GM23338 (cell line): Measurements from ENCODE around the gene HIVEP2. TPM values are rescaled to one million over a fixed set of nuclear protein-coding genes. Genes with fewer than 3 reads are reported as not detected.

Experiments
- ATAC-seq: fragments of 200-7000 bp; cut with Tn5 transposase; 3 replicates; pipeline ENCODE4 v1.9.1; 2020
- DNase-seq: peaks from one replicate; pipeline ENCODE4 v3.0.0-alpha.2; 2015; ENCODE audit warnings: low spot score
- H2AFZ ChIP-seq: fragments of 200-600 bp; sonication (generic); 2 replicates; pipeline ENCODE4 v1.8.0; 2016; ENCODE audit warnings: antibody characterized with exemption, mild to moderate bottlenecking, moderate library complexity
- H3F3A ChIP-seq: fragments of 200-600 bp; sonication (generic); replicated peaks from 2 replicates; pipeline ENCODE4 v1.8.0; 2017; ENCODE audit warnings: antibody characterized with exemption, mixed run types, low read depth
- H3K27ac ChIP-seq: fragments of 200-600 bp; sonication (generic); 2 replicates; pipeline ENCODE4 v1.6.1; 2016; ENCODE audit warnings: low read depth
- H3K27me3 ChIP-seq: fragments of 200-600 bp; sonication (generic); 2 replicates; pipeline ENCODE4 v1.8.0; 2016; ENCODE audit warnings: mild to moderate bottlenecking, mixed run types, moderate library complexity; ENCODE audit not compliant: insufficient read depth
- H3K36me3 ChIP-seq: fragments of 200-600 bp; sonication (generic); 2 replicates; pipeline ENCODE4 v1.8.0; 2016; ENCODE audit warnings: mild to moderate bottlenecking; ENCODE audit not compliant: insufficient read depth
- H3K4me1 ChIP-seq: fragments of 200-600 bp; sonication (generic); 2 replicates; pipeline ENCODE4 v1.8.0; 2016; ENCODE audit warnings: mild to moderate bottlenecking, moderate library complexity; ENCODE audit not compliant: insufficient read depth
- H3K4me2 ChIP-seq: fragments of 200-600 bp; sonication (generic); 2 replicates; pipeline ENCODE4 v1.7.1; 2017; ENCODE audit warnings: mixed run types
- H3K4me3 ChIP-seq: fragments of 200-600 bp; sonication (generic); 2 replicates; pipeline ENCODE4 v1.6.1; 2016; ENCODE audit warnings: mixed run types
- H3K79me2 ChIP-seq: fragments of 200-600 bp; sonication (generic); replicated peaks from 2 replicates; pipeline ENCODE4 v1.8.0; 2017; ENCODE audit warnings: mild to moderate bottlenecking; ENCODE audit not compliant: insufficient read depth
- H3K9me2 ChIP-seq: fragments of 200-600 bp; sonication (generic); 2 replicates; pipeline ENCODE4 v1.8.0; 2017; ENCODE audit not compliant: insufficient read depth
- H4K20me1 ChIP-seq: fragments of 200-600 bp; sonication (generic); replicated peaks from 2 replicates; pipeline ENCODE4 v1.8.0; 2017; ENCODE audit warnings: mild to moderate bottlenecking; ENCODE audit not compliant: insufficient read depth
- H3K27ac Mint-ChIP-seq: 2 replicates; pipeline ENCODE4 v1.8.0; 2020; ENCODE audit warnings: inconsistent platforms, mild to moderate bottlenecking, moderate library complexity, mixed read lengths
- H3K27me3 Mint-ChIP-seq: 3 replicates; pipeline ENCODE4 v1.8.0; 2022; ENCODE audit warnings: low read depth, mild to moderate bottlenecking, moderate library complexity, mixed read lengths, inconsistent platforms; ENCODE audit not compliant: insufficient read depth, poor library complexity
- H3K36me3 Mint-ChIP-seq: 3 replicates; pipeline ENCODE4 v1.8.0; 2021; ENCODE audit warnings: low read depth, mild to moderate bottlenecking, inconsistent platforms, moderate library complexity, mixed read lengths
- H3K4me1 Mint-ChIP-seq: 3 replicates; pipeline ENCODE4 v1.8.0; 2020; ENCODE audit warnings: mild to moderate bottlenecking, inconsistent platforms, mixed read lengths
- H3K4me3 Mint-ChIP-seq: 3 replicates; pipeline ENCODE4 v1.8.0; 2021; ENCODE audit warnings: moderate library complexity, mild to moderate bottlenecking, inconsistent platforms, mixed read lengths
- H3K9me3 Mint-ChIP-seq: 3 replicates; pipeline ENCODE4 v1.8.0; 2020; ENCODE audit warnings: moderate library complexity, mild to moderate bottlenecking, inconsistent platforms, mixed read lengths
- CREB1 ChIP-seq: fragments of 250-450 bp; sonication (Bioruptor Pico); IDR thresholded peaks from 2 replicates; pipeline ENCODE4 v1.5.0; 2020; ENCODE audit warnings: low read depth, mild to moderate bottlenecking, moderate library complexity
- CTCF ChIP-seq, 2 experiments: fragments of 200-600 bp in 1 of 2; sonication (generic) in 1 of 2; conservative IDR thresholded peaks; 2 replicates each; pipeline versions ENCODE4 v1.5.1 to v1.6.1; 2016 to 2017; ENCODE audit warnings: antibody characterized with exemption in 2 of 2, low read depth in 2 of 2, mild to moderate bottlenecking in 2 of 2, moderate library complexity in 1 of 2
- ETS1 ChIP-seq: IDR thresholded peaks from 2 replicates; pipeline ENCODE4 v1.6.1; 2016; ENCODE audit warnings: antibody characterized with exemption
- EZH2 ChIP-seq: fragments of 200-600 bp; sonication (generic); IDR thresholded peaks from one replicate; pipeline ENCODE4 v1.8.0; 2017; ENCODE audit warnings: antibody characterized with exemption, mild to moderate bottlenecking, low read depth; ENCODE audit not compliant: unreplicated experiment
- EZH2phosphoT487 ChIP-seq: fragments of 200-600 bp; sonication (generic); IDR thresholded peaks from one replicate; pipeline ENCODE4 v1.8.1; 2018; ENCODE audit warnings: antibody characterized with exemption; ENCODE audit not compliant: unreplicated experiment
- JUNB ChIP-seq: IDR thresholded peaks from one replicate; pipeline ENCODE4 v1.6.1; 2016; ENCODE audit warnings: antibody characterized with exemption; ENCODE audit not compliant: unreplicated experiment
- NANOG ChIP-seq: IDR thresholded peaks from 2 replicates; pipeline ENCODE4 v1.6.1; 2016; ENCODE audit warnings: antibody characterized with exemption, borderline replicate concordance
- POLR2AphosphoS5 ChIP-seq: IDR thresholded peaks from 2 replicates; pipeline ENCODE4 v1.6.1; 2016; ENCODE audit warnings: antibody characterized with exemption, low read depth
- REST ChIP-seq: IDR thresholded peaks from one replicate; pipeline ENCODE4 v1.6.1; 2018; ENCODE audit warnings: antibody characterized with exemption; ENCODE audit not compliant: unreplicated experiment
- STAT1 ChIP-seq: IDR thresholded peaks from one replicate; pipeline ENCODE4 v1.6.1; 2016; ENCODE audit warnings: antibody characterized with exemption; ENCODE audit not compliant: unreplicated experiment
- ZNF114 ChIP-seq: fragments of 250-450 bp; sonication (Bioruptor Pico); IDR thresholded peaks from 2 replicates; pipeline ENCODE4 v1.5.0; 2020; ENCODE audit warnings: mild to moderate bottlenecking, moderate library complexity
- ZNF331 ChIP-seq: fragments of 250-450 bp; sonication (Bioruptor Pico); IDR thresholded peaks from 2 replicates; pipeline ENCODE4 v1.5.0; 2020; ENCODE audit warnings: low read depth, mild to moderate bottlenecking, moderate library complexity
- ZNF462 ChIP-seq: fragments of 250-450 bp; sonication (Bioruptor Pico); IDR thresholded peaks from 2 replicates; pipeline ENCODE4 v1.5.0; 2020; ENCODE audit warnings: mild to moderate bottlenecking, moderate library complexity
- polyA plus RNA-seq: library from polyadenylated mRNA; unstranded; fragments of >200 nt; fragmentation: Nextera tagmentation; extraction: Ambion mirVana; gene quantifications from 2 replicates; pipeline ENCODE4 v1.2.1, GENCODE V29; 2016
- total RNA-seq: library from RNA; depleted of rRNA; stranded (reverse); fragments of >200 nt; shearing (Covaris generic); gene quantifications from 2 replicates; pipeline ENCODE4 v1.2.3, GENCODE V29; 2014

HIVEP2 gene
- total and polyA plus RNA-seq, 2 experiments from 2014 or later, result 1.5 to 7.4 TPM

- H3K4me1 ChIP-seq, result peaks cover 3% of the 10 kb centered on the region; the same call in 1 of the 2 replicates
- no peak overlapping the region for H3K4me3 ChIP-seq
- no peaks in the 10 kb centered on the region for H3K36me3 Mint-ChIP-seq
- H3K79me2 ChIP-seq, result no peaks in the 10 kb centered on the region; the same call in 1 of the 2 replicates
- no peak overlapping the region for H3K4me3 Mint-ChIP-seq
- no peaks in the 10 kb centered on the region for H3K9me2 ChIP-seq
- H3F3A ChIP-seq, result no peaks in the 10 kb centered on the region
- TF ChIP-seq EZH2 (no peak), EZH2phosphoT487 (no peak), NANOG (no peak), ZNF462 (CRISPR knock-in tag) (no peak), ETS1 (no peak), ZNF331 (CRISPR knock-in tag) (no peak), STAT1 (no peak), POLR2AphosphoS5 (no peak), JUNB (no peak), CREB1 (CRISPR knock-in tag) (no peak), ZNF114 (CRISPR knock-in tag) (no peak), REST (no peak), CTCF (conservative IDR thresholded peaks at IDR 0.05; ENCODE audit: low read depth in 2 of 2) (no peak)
- no peaks in the 10 kb centered on the region for H3K36me3 ChIP-seq
- H3K27me3 ChIP-seq, result no peaks in the 10 kb centered on the region
- H3K9me3 Mint-ChIP-seq, result no peaks in the 10 kb centered on the region
- DNase-seq, result no peak
- no peak for ATAC-seq
- no peaks in the 10 kb centered on the region for H4K20me1 ChIP-seq
- H2AFZ ChIP-seq, result no peak overlapping the region
- no peaks in the 10 kb centered on the region for H3K27me3 Mint-ChIP-seq
- H3K27ac ChIP-seq, result no peak overlapping the region
- H3K4me2 ChIP-seq, result no peak overlapping the region
- no peak overlapping the region for H3K27ac Mint-ChIP-seq
- peaks cover 20% of the 10 kb centered on the region for H3K4me1 Mint-ChIP-seq
Observed at GRCh38 chr6:142891454-142891853, 53.5 kb downstream of the HIVEP2 start.
